GM23338 (cell line): ENCODE measurements around the gene AUH. TPM values are rescaled to one million over a fixed set of nuclear protein-coding genes. Genes with fewer than 3 reads are reported as not detected.

ENCODE experiments used
- ATAC-seq: fragments of 200-7000 bp; cut with Tn5 transposase; 3 replicates; pipeline ENCODE4 v1.9.1; 2020
- DNase-seq: peaks from one replicate; pipeline ENCODE4 v3.0.0-alpha.2; 2015; ENCODE audit warnings: low spot score
- H2AFZ ChIP-seq: fragments of 200-600 bp; sonication (generic); 2 replicates; pipeline ENCODE4 v1.8.0; 2016; ENCODE audit warnings: antibody characterized with exemption, mild to moderate bottlenecking, moderate library complexity
- H3F3A ChIP-seq: fragments of 200-600 bp; sonication (generic); replicated peaks from 2 replicates; pipeline ENCODE4 v1.8.0; 2017; ENCODE audit warnings: antibody characterized with exemption, mixed run types, low read depth
- H3K27ac ChIP-seq: fragments of 200-600 bp; sonication (generic); 2 replicates; pipeline ENCODE4 v1.6.1; 2016; ENCODE audit warnings: low read depth
- H3K27me3 ChIP-seq: fragments of 200-600 bp; sonication (generic); 2 replicates; pipeline ENCODE4 v1.8.0; 2016; ENCODE audit warnings: mild to moderate bottlenecking, mixed run types, moderate library complexity; ENCODE audit not compliant: insufficient read depth
- H3K36me3 ChIP-seq: fragments of 200-600 bp; sonication (generic); 2 replicates; pipeline ENCODE4 v1.8.0; 2016; ENCODE audit warnings: mild to moderate bottlenecking; ENCODE audit not compliant: insufficient read depth
- H3K4me1 ChIP-seq: fragments of 200-600 bp; sonication (generic); 2 replicates; pipeline ENCODE4 v1.8.0; 2016; ENCODE audit warnings: mild to moderate bottlenecking, moderate library complexity; ENCODE audit not compliant: insufficient read depth
- H3K4me2 ChIP-seq: fragments of 200-600 bp; sonication (generic); 2 replicates; pipeline ENCODE4 v1.7.1; 2017; ENCODE audit warnings: mixed run types
- H3K4me3 ChIP-seq: fragments of 200-600 bp; sonication (generic); 2 replicates; pipeline ENCODE4 v1.6.1; 2016; ENCODE audit warnings: mixed run types
- H3K79me2 ChIP-seq: fragments of 200-600 bp; sonication (generic); replicated peaks from 2 replicates; pipeline ENCODE4 v1.8.0; 2017; ENCODE audit warnings: mild to moderate bottlenecking; ENCODE audit not compliant: insufficient read depth
- H3K9me2 ChIP-seq: fragments of 200-600 bp; sonication (generic); 2 replicates; pipeline ENCODE4 v1.8.0; 2017; ENCODE audit not compliant: insufficient read depth
- H4K20me1 ChIP-seq: fragments of 200-600 bp; sonication (generic); replicated peaks from 2 replicates; pipeline ENCODE4 v1.8.0; 2017; ENCODE audit warnings: mild to moderate bottlenecking; ENCODE audit not compliant: insufficient read depth
- H3K27ac Mint-ChIP-seq: 2 replicates; pipeline ENCODE4 v1.8.0; 2020; ENCODE audit warnings: inconsistent platforms, mild to moderate bottlenecking, moderate library complexity, mixed read lengths
- H3K27me3 Mint-ChIP-seq: 3 replicates; pipeline ENCODE4 v1.8.0; 2022; ENCODE audit warnings: low read depth, mild to moderate bottlenecking, moderate library complexity, mixed read lengths, inconsistent platforms; ENCODE audit not compliant: insufficient read depth, poor library complexity
- H3K36me3 Mint-ChIP-seq: 3 replicates; pipeline ENCODE4 v1.8.0; 2021; ENCODE audit warnings: low read depth, mild to moderate bottlenecking, inconsistent platforms, moderate library complexity, mixed read lengths
- H3K4me1 Mint-ChIP-seq: 3 replicates; pipeline ENCODE4 v1.8.0; 2020; ENCODE audit warnings: mild to moderate bottlenecking, inconsistent platforms, mixed read lengths
- H3K4me3 Mint-ChIP-seq: 3 replicates; pipeline ENCODE4 v1.8.0; 2021; ENCODE audit warnings: moderate library complexity, mild to moderate bottlenecking, inconsistent platforms, mixed read lengths
- H3K9me3 Mint-ChIP-seq: 3 replicates; pipeline ENCODE4 v1.8.0; 2020; ENCODE audit warnings: moderate library complexity, mild to moderate bottlenecking, inconsistent platforms, mixed read lengths
- CREB1 ChIP-seq: fragments of 250-450 bp; sonication (Bioruptor Pico); IDR thresholded peaks from 2 replicates; pipeline ENCODE4 v1.5.0; 2020; ENCODE audit warnings: low read depth, mild to moderate bottlenecking, moderate library complexity
- EZH2 ChIP-seq: fragments of 200-600 bp; sonication (generic); IDR thresholded peaks from one replicate; pipeline ENCODE4 v1.8.0; 2017; ENCODE audit warnings: antibody characterized with exemption, mild to moderate bottlenecking, low read depth; ENCODE audit not compliant: unreplicated experiment
- EZH2phosphoT487 ChIP-seq: fragments of 200-600 bp; sonication (generic); IDR thresholded peaks from one replicate; pipeline ENCODE4 v1.8.1; 2018; ENCODE audit warnings: antibody characterized with exemption; ENCODE audit not compliant: unreplicated experiment
- JUNB ChIP-seq: IDR thresholded peaks from one replicate; pipeline ENCODE4 v1.6.1; 2016; ENCODE audit warnings: antibody characterized with exemption; ENCODE audit not compliant: unreplicated experiment
- NANOG ChIP-seq: IDR thresholded peaks from 2 replicates; pipeline ENCODE4 v1.6.1; 2016; ENCODE audit warnings: antibody characterized with exemption, borderline replicate concordance
- POLR2AphosphoS5 ChIP-seq: IDR thresholded peaks from 2 replicates; pipeline ENCODE4 v1.6.1; 2016; ENCODE audit warnings: antibody characterized with exemption, low read depth
- STAT1 ChIP-seq: IDR thresholded peaks from one replicate; pipeline ENCODE4 v1.6.1; 2016; ENCODE audit warnings: antibody characterized with exemption; ENCODE audit not compliant: unreplicated experiment
- ZNF114 ChIP-seq: fragments of 250-450 bp; sonication (Bioruptor Pico); IDR thresholded peaks from 2 replicates; pipeline ENCODE4 v1.5.0; 2020; ENCODE audit warnings: mild to moderate bottlenecking, moderate library complexity
- ZNF331 ChIP-seq: fragments of 250-450 bp; sonication (Bioruptor Pico); IDR thresholded peaks from 2 replicates; pipeline ENCODE4 v1.5.0; 2020; ENCODE audit warnings: low read depth, mild to moderate bottlenecking, moderate library complexity
- polyA plus RNA-seq: library from polyadenylated mRNA; unstranded; fragments of >200 nt; fragmentation: Nextera tagmentation; extraction: Ambion mirVana; gene quantifications from 2 replicates; pipeline ENCODE4 v1.2.1, GENCODE V29; 2016
- total RNA-seq: library from RNA; depleted of rRNA; stranded (reverse); fragments of >200 nt; shearing (Covaris generic); gene quantifications from 2 replicates; pipeline ENCODE4 v1.2.3, GENCODE V29; 2014
- TF ChIP-seq, protein P1 (sequence below): IDR thresholded peaks from 2 replicates; pipeline ENCODE4 v1.6.1; 2016; ENCODE audit warnings: antibody characterized with exemption
- TF ChIP-seq, protein P2 (sequence below): fragments of 250-450 bp; sonication (Bioruptor Pico); IDR thresholded peaks from 2 replicates; pipeline ENCODE4 v1.5.0; 2020; ENCODE audit warnings: mild to moderate bottlenecking, moderate library complexity
- TF ChIP-seq, protein P3 (sequence below), 2 experiments: fragments of 200-600 bp in 1 of 2; sonication (generic) in 1 of 2; conservative IDR thresholded peaks; 2 replicates each; pipeline versions ENCODE4 v1.5.1 to v1.6.1; 2016 to 2017; ENCODE audit warnings: antibody characterized with exemption in 2 of 2, low read depth in 2 of 2, mild to moderate bottlenecking in 2 of 2, moderate library complexity in 1 of 2
- TF ChIP-seq, protein P4 (sequence below): IDR thresholded peaks from one replicate; pipeline ENCODE4 v1.6.1; 2018; ENCODE audit warnings: antibody characterized with exemption; ENCODE audit not compliant: unreplicated experiment

Gene AUH
- total and polyA plus RNA-seq, 2 experiments from 2014 or later, result 28.8 to 34.2 TPM

DNA sequence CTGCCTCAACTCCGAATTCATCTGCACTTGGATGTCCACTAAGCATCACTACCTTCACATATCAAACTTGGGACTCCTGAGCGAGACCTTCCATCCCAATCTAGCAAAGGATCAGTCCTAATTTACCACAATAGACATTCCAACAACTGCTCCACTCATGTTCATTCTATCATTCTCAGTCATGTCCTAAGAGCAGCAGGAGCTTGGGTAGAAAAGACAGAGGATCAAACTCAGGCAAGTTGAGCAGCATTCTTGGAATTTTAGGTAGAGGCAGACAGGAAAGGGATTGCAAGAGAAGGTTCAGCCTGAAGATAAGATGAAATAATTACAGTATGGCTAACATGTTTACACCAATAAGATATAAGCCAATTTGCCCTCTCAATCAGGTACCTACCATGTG is 51.7 kb downstream of the AUH start:
- H3K36me3 Mint-ChIP-seq, result peaks cover 11% of the 10 kb centered on the region; the same call in 1 of the 3 replicates
- Histone ChIP-seq H4K20me1 (peaks cover 14% of the 10 kb centered on the region; the same call in 1 of the 2 replicates), H3K27me3 (no peaks in the 10 kb centered on the region), H3K4me2 (no peak overlapping the region), H3K27ac (no peak overlapping the region), H2AFZ (no peak overlapping the region), H3K4me3 (no peak overlapping the region), H3K4me1 (no peaks in the 10 kb centered on the region), H3K79me2 (peaks cover 48% of the 10 kb centered on the region), H3K36me3 (no peaks in the 10 kb centered on the region), H3K9me2 (no peaks in the 10 kb centered on the region), H3F3A (no peaks in the 10 kb centered on the region)
- H3K4me3 Mint-ChIP-seq, result no peak overlapping the region
- H3K9me3 Mint-ChIP-seq, result no peaks in the 10 kb centered on the region
- no peak for TF ChIP-seq ZNF114 (CRISPR knock-in tag)
- TF ChIP-seq NANOG, result no peak
- TF ChIP-seq, protein P1, sequence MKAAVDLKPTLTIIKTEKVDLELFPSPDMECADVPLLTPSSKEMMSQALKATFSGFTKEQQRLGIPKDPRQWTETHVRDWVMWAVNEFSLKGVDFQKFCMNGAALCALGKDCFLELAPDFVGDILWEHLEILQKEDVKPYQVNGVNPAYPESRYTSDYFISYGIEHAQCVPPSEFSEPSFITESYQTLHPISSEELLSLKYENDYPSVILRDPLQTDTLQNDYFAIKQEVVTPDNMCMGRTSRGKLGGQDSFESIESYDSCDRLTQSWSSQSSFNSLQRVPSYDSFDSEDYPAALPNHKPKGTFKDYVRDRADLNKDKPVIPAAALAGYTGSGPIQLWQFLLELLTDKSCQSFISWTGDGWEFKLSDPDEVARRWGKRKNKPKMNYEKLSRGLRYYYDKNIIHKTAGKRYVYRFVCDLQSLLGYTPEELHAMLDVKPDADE, result no peak
- no peak for TF ChIP-seq EZH2
- TF ChIP-seq CREB1 (CRISPR knock-in tag), result no peak
- TF ChIP-seq JUNB, result no peak
- TF ChIP-seq ZNF331 (CRISPR knock-in tag), result no peak
- TF ChIP-seq, protein P2, sequence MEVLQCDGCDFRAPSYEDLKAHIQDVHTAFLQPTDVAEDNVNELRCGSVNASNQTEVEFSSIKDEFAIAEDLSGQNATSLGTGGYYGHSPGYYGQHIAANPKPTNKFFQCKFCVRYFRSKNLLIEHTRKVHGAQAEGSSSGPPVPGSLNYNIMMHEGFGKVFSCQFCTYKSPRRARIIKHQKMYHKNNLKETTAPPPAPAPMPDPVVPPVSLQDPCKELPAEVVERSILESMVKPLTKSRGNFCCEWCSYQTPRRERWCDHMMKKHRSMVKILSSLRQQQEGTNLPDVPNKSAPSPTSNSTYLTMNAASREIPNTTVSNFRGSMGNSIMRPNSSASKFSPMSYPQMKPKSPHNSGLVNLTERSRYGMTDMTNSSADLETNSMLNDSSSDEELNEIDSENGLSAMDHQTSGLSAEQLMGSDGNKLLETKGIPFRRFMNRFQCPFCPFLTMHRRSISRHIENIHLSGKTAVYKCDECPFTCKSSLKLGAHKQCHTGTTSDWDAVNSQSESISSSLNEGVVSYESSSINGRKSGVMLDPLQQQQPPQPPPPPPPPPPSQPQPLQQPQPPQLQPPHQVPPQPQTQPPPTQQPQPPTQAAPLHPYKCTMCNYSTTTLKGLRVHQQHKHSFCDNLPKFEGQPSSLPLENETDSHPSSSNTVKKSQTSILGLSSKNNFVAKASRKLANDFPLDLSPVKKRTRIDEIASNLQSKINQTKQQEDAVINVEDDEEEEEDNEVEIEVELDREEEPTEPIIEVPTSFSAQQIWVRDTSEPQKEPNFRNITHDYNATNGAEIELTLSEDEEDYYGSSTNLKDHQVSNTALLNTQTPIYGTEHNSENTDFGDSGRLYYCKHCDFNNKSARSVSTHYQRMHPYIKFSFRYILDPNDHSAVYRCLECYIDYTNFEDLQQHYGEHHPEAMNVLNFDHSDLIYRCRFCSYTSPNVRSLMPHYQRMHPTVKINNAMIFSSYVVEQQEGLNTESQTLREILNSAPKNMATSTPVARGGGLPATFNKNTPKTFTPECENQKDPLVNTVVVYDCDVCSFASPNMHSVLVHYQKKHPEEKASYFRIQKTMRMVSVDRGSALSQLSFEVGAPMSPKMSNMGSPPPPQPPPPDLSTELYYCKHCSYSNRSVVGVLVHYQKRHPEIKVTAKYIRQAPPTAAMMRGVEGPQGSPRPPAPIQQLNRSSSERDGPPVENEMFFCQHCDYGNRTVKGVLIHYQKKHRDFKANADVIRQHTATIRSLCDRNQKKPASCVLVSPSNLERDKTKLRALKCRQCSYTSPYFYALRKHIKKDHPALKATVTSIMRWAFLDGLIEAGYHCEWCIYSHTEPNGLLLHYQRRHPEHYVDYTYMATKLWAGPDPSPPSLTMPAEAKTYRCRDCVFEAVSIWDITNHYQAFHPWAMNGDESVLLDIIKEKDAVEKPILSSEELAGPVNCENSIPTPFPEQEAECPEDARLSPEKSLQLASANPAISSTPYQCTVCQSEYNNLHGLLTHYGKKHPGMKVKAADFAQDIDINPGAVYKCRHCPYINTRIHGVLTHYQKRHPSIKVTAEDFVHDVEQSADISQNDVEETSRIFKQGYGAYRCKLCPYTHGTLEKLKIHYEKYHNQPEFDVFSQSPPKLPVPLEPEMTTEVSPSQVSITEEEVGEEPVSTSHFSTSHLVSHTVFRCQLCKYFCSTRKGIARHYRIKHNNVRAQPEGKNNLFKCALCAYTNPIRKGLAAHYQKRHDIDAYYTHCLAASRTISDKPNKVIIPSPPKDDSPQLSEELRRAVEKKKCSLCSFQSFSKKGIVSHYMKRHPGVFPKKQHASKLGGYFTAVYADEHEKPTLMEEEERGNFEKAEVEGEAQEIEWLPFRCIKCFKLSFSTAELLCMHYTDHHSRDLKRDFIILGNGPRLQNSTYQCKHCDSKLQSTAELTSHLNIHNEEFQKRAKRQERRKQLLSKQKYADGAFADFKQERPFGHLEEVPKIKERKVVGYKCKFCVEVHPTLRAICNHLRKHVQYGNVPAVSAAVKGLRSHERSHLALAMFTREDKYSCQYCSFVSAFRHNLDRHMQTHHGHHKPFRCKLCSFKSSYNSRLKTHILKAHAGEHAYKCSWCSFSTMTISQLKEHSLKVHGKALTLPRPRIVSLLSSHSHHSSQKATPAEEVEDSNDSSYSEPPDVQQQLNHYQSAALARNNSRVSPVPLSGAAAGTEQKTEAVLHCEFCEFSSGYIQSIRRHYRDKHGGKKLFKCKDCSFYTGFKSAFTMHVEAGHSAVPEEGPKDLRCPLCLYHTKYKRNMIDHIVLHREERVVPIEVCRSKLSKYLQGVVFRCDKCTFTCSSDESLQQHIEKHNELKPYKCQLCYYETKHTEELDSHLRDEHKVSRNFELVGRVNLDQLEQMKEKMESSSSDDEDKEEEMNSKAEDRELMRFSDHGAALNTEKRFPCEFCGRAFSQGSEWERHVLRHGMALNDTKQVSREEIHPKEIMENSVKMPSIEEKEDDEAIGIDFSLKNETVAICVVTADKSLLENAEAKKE (CRISPR knock-in tag), result no peak
- TF ChIP-seq, protein P3, sequence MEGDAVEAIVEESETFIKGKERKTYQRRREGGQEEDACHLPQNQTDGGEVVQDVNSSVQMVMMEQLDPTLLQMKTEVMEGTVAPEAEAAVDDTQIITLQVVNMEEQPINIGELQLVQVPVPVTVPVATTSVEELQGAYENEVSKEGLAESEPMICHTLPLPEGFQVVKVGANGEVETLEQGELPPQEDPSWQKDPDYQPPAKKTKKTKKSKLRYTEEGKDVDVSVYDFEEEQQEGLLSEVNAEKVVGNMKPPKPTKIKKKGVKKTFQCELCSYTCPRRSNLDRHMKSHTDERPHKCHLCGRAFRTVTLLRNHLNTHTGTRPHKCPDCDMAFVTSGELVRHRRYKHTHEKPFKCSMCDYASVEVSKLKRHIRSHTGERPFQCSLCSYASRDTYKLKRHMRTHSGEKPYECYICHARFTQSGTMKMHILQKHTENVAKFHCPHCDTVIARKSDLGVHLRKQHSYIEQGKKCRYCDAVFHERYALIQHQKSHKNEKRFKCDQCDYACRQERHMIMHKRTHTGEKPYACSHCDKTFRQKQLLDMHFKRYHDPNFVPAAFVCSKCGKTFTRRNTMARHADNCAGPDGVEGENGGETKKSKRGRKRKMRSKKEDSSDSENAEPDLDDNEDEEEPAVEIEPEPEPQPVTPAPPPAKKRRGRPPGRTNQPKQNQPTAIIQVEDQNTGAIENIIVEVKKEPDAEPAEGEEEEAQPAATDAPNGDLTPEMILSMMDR (conservative IDR thresholded peaks at IDR 0.05; ENCODE audit: low read depth in 2 of 2), result no peak
- no peak for TF ChIP-seq POLR2AphosphoS5
- TF ChIP-seq STAT1, result no peak
- no peak for TF ChIP-seq EZH2phosphoT487
- TF ChIP-seq, protein P4, sequence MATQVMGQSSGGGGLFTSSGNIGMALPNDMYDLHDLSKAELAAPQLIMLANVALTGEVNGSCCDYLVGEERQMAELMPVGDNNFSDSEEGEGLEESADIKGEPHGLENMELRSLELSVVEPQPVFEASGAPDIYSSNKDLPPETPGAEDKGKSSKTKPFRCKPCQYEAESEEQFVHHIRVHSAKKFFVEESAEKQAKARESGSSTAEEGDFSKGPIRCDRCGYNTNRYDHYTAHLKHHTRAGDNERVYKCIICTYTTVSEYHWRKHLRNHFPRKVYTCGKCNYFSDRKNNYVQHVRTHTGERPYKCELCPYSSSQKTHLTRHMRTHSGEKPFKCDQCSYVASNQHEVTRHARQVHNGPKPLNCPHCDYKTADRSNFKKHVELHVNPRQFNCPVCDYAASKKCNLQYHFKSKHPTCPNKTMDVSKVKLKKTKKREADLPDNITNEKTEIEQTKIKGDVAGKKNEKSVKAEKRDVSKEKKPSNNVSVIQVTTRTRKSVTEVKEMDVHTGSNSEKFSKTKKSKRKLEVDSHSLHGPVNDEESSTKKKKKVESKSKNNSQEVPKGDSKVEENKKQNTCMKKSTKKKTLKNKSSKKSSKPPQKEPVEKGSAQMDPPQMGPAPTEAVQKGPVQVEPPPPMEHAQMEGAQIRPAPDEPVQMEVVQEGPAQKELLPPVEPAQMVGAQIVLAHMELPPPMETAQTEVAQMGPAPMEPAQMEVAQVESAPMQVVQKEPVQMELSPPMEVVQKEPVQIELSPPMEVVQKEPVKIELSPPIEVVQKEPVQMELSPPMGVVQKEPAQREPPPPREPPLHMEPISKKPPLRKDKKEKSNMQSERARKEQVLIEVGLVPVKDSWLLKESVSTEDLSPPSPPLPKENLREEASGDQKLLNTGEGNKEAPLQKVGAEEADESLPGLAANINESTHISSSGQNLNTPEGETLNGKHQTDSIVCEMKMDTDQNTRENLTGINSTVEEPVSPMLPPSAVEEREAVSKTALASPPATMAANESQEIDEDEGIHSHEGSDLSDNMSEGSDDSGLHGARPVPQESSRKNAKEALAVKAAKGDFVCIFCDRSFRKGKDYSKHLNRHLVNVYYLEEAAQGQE, result no peak
- no peaks in the 10 kb centered on the region for H3K4me1 Mint-ChIP-seq
- no peak overlapping the region for H3K27ac Mint-ChIP-seq
- peaks cover 2% of the 10 kb centered on the region for H3K27me3 Mint-ChIP-seq
- no peak for DNase-seq
- ATAC-seq, result no peak
